SK-N-MC (cell line): ENCODE measurements around the gene OR10J1.

Experiments
- DNase-seq: peaks from one replicate; pipeline ENCODE4 v3.0.0-alpha.2; 2011; ENCODE audit warnings: low read depth, low spot score
- H3K27ac ChIP-seq: fragments of 200-600 bp; sonication (generic); 2 replicates; pipeline ENCODE4 v1.5.1; 2016; ENCODE audit warnings: mixed run types
- H3K36me3 ChIP-seq: fragments of 200-600 bp; sonication (generic); 2 replicates; pipeline ENCODE4 v1.6.1; 2017; ENCODE audit warnings: antibody characterized with exemption, low read length, mixed read lengths; ENCODE audit not compliant: insufficient read depth
- H3K4me3 ChIP-seq: fragments of 200-600 bp; sonication (generic); 2 replicates; pipeline ENCODE4 v1.5.1; 2016
- H3K9ac ChIP-seq: fragments of 200-600 bp; sonication (generic); 2 replicates; pipeline ENCODE4 v1.8.0; 2017; ENCODE audit warnings: mixed run types, mixed read lengths; ENCODE audit not compliant: insufficient read length
- H3K9me3 ChIP-seq: fragments of 200-600 bp; sonication (generic); 2 replicates; pipeline ENCODE4 v1.6.1; 2017; ENCODE audit warnings: low read depth, mild to moderate bottlenecking, antibody characterized with exemption, low read length, moderate library complexity, mixed read lengths
- EZH2 ChIP-seq: fragments of 200-600 bp; sonication (generic); IDR thresholded peaks from one replicate; pipeline ENCODE4 v1.6.1; 2017; ENCODE audit warnings: antibody characterized with exemption
- FOXP2 ChIP-seq: optimal IDR thresholded peaks from 2 replicates; pipeline ENCODE3; 2011; ENCODE audit warnings: mild to moderate bottlenecking, moderate library complexity; ENCODE audit not compliant: insufficient read depth; ENCODE audit errors: extremely low read length, control extremely low read depth
- POLR2AphosphoS5 ChIP-seq: IDR thresholded peaks from 2 replicates; pipeline ENCODE4 v1.6.1; 2012; ENCODE audit warnings: mild to moderate bottlenecking, low read depth, low read length, borderline replicate concordance

OR10J1 gene, protein sequence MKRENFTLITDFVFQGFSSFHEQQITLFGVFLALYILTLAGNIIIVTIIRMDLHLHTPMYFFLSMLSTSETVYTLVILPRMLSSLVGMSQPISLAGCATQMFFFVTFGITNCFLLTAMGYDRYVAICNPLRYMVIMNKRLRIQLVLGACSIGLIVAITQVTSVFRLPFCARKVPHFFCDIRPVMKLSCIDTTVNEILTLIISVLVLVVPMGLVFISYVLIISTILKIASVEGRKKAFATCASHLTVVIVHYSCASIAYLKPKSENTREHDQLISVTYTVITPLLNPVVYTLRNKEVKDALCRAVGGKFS

DNA sequence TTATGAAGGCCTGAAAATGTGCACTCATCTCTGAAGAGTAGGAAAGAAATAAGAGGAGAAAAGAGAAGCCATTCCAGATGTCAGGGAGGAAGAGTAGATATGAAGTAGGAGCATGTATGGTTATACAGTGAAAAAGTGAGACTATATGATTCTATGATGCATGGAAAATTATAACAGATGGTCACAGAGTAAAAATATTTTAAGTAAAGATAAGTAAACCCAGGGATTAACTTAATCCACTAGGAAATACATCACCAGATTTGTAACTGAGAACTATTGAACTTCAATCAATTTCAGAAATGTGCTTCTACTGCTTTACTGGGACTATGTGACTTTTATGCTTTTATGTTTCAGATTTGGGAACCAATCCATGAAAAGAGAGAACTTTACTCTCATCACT lies at the start of gene OR10J1:
Gene OR10J1 (plus strand): TSS at position 301 of the 400 bp plus-strand sequence. CDS start 70 bp downstream, at position 371.
- no peak within 1 kb of the TSS for H3K27ac ChIP-seq
- H3K9me3 ChIP-seq, result no peaks in the 10 kb centered on the region
- no peak within 1 kb of the TSS for H3K9ac ChIP-seq
- no peak for DNase-seq
- no peak for TF ChIP-seq FOXP2
- no peak for TF ChIP-seq POLR2AphosphoS5
- TF ChIP-seq EZH2, result no peak
- H3K36me3 ChIP-seq, result no peaks in the 10 kb centered on the region
- H3K4me3 ChIP-seq, result no peak within 1 kb of the TSS

DNA sequence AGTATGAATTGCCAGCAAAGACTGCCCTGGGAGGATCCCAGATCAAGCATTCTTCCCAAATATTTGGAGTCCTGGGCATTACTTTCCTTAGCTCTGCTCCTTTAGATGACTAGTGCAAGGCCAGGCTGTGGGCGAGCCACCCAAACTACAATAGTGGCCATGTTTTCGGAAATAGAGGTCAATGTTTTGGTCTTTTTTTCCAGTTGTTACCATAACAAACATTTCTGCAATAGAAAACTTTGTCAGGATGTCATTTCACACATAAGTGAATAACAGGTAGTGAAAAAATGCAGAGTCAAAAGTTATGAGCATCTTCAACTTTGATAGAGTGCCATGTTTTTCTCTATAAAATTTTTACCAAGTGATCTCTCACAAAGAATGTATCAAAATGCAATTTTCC lies 32.7 kb upstream of the OR10J1 start:
- TF ChIP-seq POLR2AphosphoS5 (no peak), EZH2 (no peak), FOXP2 (no peak)
- Histone ChIP-seq H3K4me3 (no peak overlapping the region), H3K36me3 (no peaks in the 10 kb centered on the region), H3K27ac (no peak overlapping the region), H3K9ac (no peak overlapping the region), H3K9me3 (no peaks in the 10 kb centered on the region)
- DNase-seq, result no peak

DNA sequence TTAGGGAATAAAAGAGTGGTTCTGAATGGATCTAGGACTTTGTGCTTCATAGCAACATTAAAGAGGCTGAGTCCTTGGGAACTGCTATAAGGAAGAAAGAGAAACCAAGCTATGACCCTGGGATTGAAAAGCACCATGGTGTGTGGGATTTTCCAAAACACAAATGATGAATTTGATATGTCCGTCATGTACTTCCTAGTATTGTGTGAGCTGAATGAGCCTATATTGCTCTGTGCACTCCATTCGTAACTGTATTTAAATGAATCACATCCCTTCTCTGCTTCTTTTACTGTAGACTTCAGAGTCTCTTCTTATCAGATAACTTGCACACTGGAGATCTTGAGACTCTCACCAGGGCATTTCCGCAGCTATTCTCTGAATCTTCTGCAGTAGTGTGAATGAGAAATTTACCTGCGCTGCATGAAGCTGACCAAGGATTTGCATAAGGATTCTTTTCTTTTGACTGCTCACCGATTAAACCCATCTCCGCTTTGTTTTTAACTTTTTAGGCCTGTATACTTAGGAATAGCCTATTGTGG lies 30.6 kb upstream of the OR10J1 start:
- no peak for DNase-seq
- TF ChIP-seq FOXP2 (no peak), POLR2AphosphoS5 (no peak), EZH2 (no peak)

DNA sequence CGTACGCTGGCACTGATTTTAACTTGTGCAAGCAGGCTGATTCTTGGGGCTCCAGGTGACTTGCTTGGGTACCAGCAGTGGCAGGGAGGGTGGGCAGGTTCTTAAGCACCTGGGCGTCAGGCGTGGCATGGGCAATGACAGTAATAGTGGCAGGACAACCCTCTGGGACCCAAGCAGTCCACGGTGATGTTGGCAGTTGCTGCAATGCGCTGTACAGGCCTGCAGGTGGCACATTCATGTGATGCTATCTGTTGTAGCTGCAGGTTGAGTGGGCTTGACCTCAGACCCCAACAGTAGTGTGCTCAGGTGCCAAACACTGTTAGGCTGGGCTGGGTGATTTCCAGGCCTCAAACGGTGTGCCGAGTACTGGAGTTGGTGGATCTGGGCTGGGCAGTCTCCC lies 17.7 kb upstream of the OR10J1 start:
- no peaks in the 10 kb centered on the region for H3K36me3 ChIP-seq
- TF ChIP-seq FOXP2 (no peak), POLR2AphosphoS5 (no peak), EZH2 (no peak)
- H3K9ac ChIP-seq, result no peak overlapping the region
- H3K27ac ChIP-seq, result no peak overlapping the region
- H3K4me3 ChIP-seq, result no peak overlapping the region
- DNase-seq, result no peak
- no peaks in the 10 kb centered on the region for H3K9me3 ChIP-seq

More for the DNA sequence above, 30.6 kb upstream of the OR10J1 start:
- Histone ChIP-seq H3K27ac (no peak overlapping the region), H3K9ac (no peak overlapping the region), H3K36me3 (no peaks in the 10 kb centered on the region), H3K9me3 (no peaks in the 10 kb centered on the region), H3K4me3 (no peak overlapping the region)

DNA sequence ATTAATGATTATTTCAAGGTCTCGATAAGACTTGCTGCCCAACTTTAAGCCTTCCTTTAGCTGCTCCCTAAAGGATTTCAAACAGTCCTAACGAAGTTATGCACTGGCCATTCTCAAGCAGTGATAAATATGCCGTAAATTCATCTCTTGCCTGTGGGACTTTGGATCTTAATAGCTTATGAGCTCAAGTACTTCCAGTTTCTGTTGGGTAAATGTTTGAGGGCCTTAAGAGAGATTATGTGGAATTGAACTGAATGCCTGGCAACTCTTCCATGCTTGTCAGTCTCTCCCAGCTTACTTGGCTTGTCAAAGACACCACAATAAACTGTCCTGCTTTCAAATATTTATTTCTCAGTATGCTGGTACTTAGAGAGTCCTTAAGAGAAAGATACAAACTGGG lies 11.0 kb upstream of the OR10J1 start:
- H3K36me3 ChIP-seq, result no peaks in the 10 kb centered on the region
- TF ChIP-seq POLR2AphosphoS5 (no peak), FOXP2 (no peak), EZH2 (no peak)
- no peak overlapping the region for H3K4me3 ChIP-seq
- no peak overlapping the region for H3K27ac ChIP-seq
- DNase-seq, result no peak
- H3K9ac ChIP-seq, result no peak overlapping the region
- H3K9me3 ChIP-seq, result no peaks in the 10 kb centered on the region

DNA sequence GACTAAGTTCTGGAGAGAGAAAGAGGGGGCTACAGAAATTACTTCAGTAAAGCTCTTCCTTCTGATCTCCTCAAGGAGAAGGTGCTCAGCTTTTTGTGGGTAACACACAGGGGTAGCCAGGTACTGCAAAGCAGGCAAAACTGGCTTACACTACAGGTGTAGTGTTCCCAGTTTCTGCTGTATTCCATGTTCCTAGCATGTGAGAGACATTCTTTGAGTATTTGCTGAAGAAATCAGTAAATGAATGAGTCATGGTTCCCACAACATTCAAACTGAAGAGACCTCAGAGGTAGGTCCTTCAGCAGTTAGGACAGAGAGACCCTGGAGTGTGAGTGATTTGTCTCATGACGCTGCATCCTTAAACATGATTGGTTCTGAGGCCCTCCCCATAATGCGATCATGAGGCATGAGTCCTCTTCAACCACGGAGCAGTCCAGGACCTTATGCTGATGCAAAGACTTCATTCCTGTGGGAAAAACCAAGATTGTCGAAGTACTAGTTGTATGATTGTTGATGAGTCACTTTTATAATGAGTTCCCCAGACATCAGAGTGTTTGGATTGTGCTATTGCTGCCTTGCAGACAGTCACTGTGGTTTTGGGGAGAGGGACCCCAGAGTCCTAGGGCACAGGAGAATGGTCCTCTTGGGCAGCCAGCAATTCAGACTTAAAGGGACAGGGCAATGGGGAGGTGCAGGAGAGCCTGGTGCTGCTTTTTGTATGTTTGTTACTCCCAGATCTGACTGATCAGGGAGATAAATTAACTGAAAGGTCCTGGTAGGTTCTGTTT lies 10.3 kb upstream of the OR10J1 start:
- TF ChIP-seq EZH2 (no peak), POLR2AphosphoS5 (no peak), FOXP2 (no peak)
- Histone ChIP-seq H3K4me3 (no peak overlapping the region), H3K36me3 (no peaks in the 10 kb centered on the region), H3K9ac (no peak overlapping the region), H3K27ac (no peak overlapping the region), H3K9me3 (no peaks in the 10 kb centered on the region)
- DNase-seq, result no peak

DNA sequence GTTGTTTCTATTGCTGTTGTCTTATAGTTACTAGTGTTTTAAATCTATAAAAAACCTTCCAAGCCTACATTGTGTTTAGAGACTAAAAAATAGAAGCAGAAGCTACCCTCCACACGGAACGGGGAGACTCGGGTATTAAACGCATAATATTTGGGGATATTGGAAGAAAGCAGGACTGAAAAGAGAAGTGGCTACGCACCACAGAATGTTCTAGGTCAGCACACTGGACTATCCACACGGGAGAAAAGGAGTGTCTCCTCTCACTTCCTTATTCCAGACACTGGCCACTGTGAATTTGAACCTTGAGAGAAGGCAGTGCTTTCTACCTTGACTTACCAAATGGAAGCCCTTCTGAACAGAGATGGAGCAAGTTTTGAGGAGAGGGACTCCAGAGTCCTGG lies 8.5 kb upstream of the OR10J1 start:
- H3K9ac ChIP-seq, result no peak overlapping the region
- DNase-seq, result no peak
- H3K9me3 ChIP-seq, result no peaks in the 10 kb centered on the region
- no peak overlapping the region for H3K4me3 ChIP-seq
- H3K36me3 ChIP-seq, result no peaks in the 10 kb centered on the region
- no peak overlapping the region for H3K27ac ChIP-seq
- TF ChIP-seq POLR2AphosphoS5 (no peak), FOXP2 (no peak), EZH2 (no peak)

DNA sequence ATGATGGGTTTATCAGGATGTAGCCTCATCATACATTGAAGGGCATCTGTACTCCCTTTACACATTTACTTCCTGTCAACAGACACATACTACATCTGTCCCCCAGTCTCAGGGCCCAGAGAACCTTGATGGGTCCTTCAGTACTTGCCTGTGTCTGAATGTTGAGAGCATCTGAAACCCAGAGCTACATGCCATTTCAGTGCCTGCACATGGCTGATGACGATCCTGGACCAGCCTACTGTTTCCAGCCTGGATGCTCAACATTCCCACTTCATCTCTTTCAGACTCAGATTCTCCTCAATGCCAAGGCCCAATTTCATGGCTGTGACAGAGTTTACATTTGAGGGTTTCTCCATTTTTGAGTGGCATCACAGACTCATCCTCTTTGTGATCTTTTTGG lies 7.6 kb upstream of the OR10J1 start, which contains the start of gene OR10J4:
Gene OR10J4 (plus strand): TSS at position 301 of the 400 bp plus-strand sequence.
- Histone ChIP-seq H3K4me3 (no peak within 1 kb of the TSS), H3K9ac (no peak within 1 kb of the TSS), H3K36me3 (no peaks in the 10 kb centered on the region), H3K27ac (no peak within 1 kb of the TSS), H3K9me3 (no peaks in the 10 kb centered on the region)
- TF ChIP-seq POLR2AphosphoS5 (no peak), FOXP2 (no peak), EZH2 (no peak)
- no peak for DNase-seq
